Endodermal cell (in vitro differentiated cells): ENCODE results near the gene NME1. TPM values are rescaled to one million over a fixed set of nuclear protein-coding genes. Genes with fewer than 3 reads are reported as not detected.

Experiments
- DNase-seq: peaks from one replicate; pipeline ENCODE4 v3.0.0-alpha.2; 2017
- H3K27ac ChIP-seq: 2 replicates; pipeline ENCODE4 v1.5.1; 2013; ENCODE audit warnings: mild to moderate bottlenecking, low read depth, low read length, moderate library complexity
- H3K27me3 ChIP-seq: 2 replicates; pipeline ENCODE4 v1.6.1; 2013; ENCODE audit warnings: mild to moderate bottlenecking, low read length, moderate library complexity; ENCODE audit not compliant: insufficient read depth, control insufficient read depth, poor library complexity, severe bottlenecking
- H3K36me3 ChIP-seq: 2 replicates; pipeline ENCODE4 v1.7.0; 2013; ENCODE audit warnings: mild to moderate bottlenecking, low read length, moderate library complexity; ENCODE audit not compliant: control insufficient read depth, insufficient read depth
- H3K4me1 ChIP-seq: one replicate; pipeline ENCODE4 v1.7.0; 2013; ENCODE audit warnings: low read length; ENCODE audit not compliant: control insufficient read depth, insufficient read depth
- H3K4me3 ChIP-seq: 2 replicates; pipeline ENCODE4 v1.5.1; 2013; ENCODE audit warnings: mild to moderate bottlenecking, low read length, moderate library complexity
- H3K9ac ChIP-seq: 2 replicates; pipeline ENCODE4 v1.6.1; 2013; ENCODE audit warnings: mild to moderate bottlenecking, low read length, moderate library complexity; ENCODE audit not compliant: poor library complexity, severe bottlenecking; ENCODE audit errors: extremely low read depth
- H3K9me3 ChIP-seq: 2 replicates; pipeline ENCODE4 v1.6.1; 2013; ENCODE audit warnings: mild to moderate bottlenecking, low read length, moderate library complexity; ENCODE audit not compliant: control insufficient read depth
- H3K27ac Mint-ChIP-seq: 2 replicates; pipeline ENCODE4 v1.8.0; 2020; ENCODE audit warnings: mixed read lengths
- H3K27me3 Mint-ChIP-seq: 2 replicates; pipeline ENCODE4 v1.8.0; 2021; ENCODE audit warnings: mild to moderate bottlenecking, mixed read lengths; ENCODE audit not compliant: insufficient read depth
- H3K36me3 Mint-ChIP-seq: 2 replicates; pipeline ENCODE4 v1.8.0; 2020; ENCODE audit warnings: low read depth, mixed read lengths
- H3K4me1 Mint-ChIP-seq: 2 replicates; pipeline ENCODE4 v1.8.0; 2020; ENCODE audit warnings: mixed read lengths
- H3K4me3 Mint-ChIP-seq: 2 replicates; pipeline ENCODE4 v1.8.0; 2020; ENCODE audit warnings: mild to moderate bottlenecking, moderate library complexity, mixed read lengths
- H3K9me3 Mint-ChIP-seq: 2 replicates; pipeline ENCODE4 v1.8.0; 2020; ENCODE audit warnings: mild to moderate bottlenecking, mixed read lengths
- CTCF ChIP-seq: fragments of 200-600 bp; sonication (generic); conservative IDR thresholded peaks from 2 replicates; pipeline ENCODE4 v1.5.0; 2021; ENCODE audit warnings: antibody characterized with exemption, mild to moderate bottlenecking
- WGBS, 2 experiments: methylation state at CpG; one replicate each; pipeline versions ENCODE4 v1.1.5 to v1.1.7; 2013; ENCODE audit warnings: missing lambda C conversion rate in 2 of 2, mixed read lengths in 1 of 2; ENCODE audit not compliant: insufficient coverage in 1 of 2, insufficient read length in 1 of 2; 5-methylcytosine and 5-hydroxymethylcytosine counted together
- total RNA-seq, 2 donors: library from RNA; stranded (reverse); fragmentation: NEBNext Ultra II Directional in 1 of 2; extraction: Animal tissue kit (Norgen Biotek cat#: 25700) in 1 of 2; gene quantifications; 2 replicates in 1 of 2; 3 replicates in 1 of 2; pipeline ENCODE4 v1.2.1, GENCODE V29; 2021

NME1 gene
- total RNA-seq, 2 donors from 2014 or later = 99.6 to 107 TPM

- peaks cover 47% of the 10 kb centered on the region for H3K36me3 Mint-ChIP-seq
- H3K27ac Mint-ChIP-seq = no peak overlapping the region
- DNase-seq = peak; percentile 26
- H3K4me3 Mint-ChIP-seq = no peak overlapping the region
- no peak for TF ChIP-seq CTCF
- H3K4me1 Mint-ChIP-seq = no peaks in the 10 kb centered on the region
- no peak overlapping the region for H3K9ac ChIP-seq
- peaks cover 62% of the 10 kb centered on the region for H3K36me3 ChIP-seq
- H3K9me3 Mint-ChIP-seq = no peaks in the 10 kb centered on the region
- H3K27me3 Mint-ChIP-seq = no peaks in the 10 kb centered on the region
- no peaks in the 10 kb centered on the region for H3K27me3 ChIP-seq
- no peaks in the 10 kb centered on the region for H3K9me3 ChIP-seq
- no peak overlapping the region for H3K27ac ChIP-seq
- 90 to 100% methylated on average over 4 to 5 of the region's 5 CpGs for WGBS, 2 experiments
- no peaks in the 10 kb centered on the region for H3K4me1 ChIP-seq
- H3K4me3 ChIP-seq = no peak overlapping the region
Observed at GRCh38 chr17:51180486-51180885, 27.1 kb downstream of the NME1 start.

DNA sequence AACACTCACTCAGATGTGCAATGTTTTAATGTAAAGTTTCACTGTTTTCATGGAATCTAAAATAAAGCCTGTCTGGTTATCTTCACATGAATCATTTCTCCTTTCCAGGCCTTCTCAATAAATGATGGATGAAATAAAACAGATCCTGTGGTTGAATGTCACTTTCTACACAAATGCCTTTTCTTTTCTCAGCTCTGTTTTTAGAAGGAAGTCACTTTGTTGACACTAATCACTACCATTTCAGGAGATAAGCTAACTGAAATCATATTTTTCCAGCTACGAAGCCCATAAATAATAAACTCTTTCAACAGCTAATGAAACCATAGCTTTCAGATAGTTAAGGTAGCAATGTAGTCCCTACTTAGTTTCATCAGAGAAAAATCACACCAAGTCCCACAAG, 30.8 kb downstream of the NME1 start:
- Histone ChIP-seq H3K4me3 (no peak overlapping the region), H3K4me1 (no peaks in the 10 kb centered on the region), H3K9me3 (no peaks in the 10 kb centered on the region), H3K36me3 (peaks cover 67% of the 10 kb centered on the region), H3K27ac (no peak overlapping the region), H3K9ac (no peak overlapping the region), H3K27me3 (no peaks in the 10 kb centered on the region)
- no peak for TF ChIP-seq CTCF
- no peak for DNase-seq
- peaks cover 69% of the 10 kb centered on the region for H3K36me3 Mint-ChIP-seq
- no peaks in the 10 kb centered on the region for H3K27me3 Mint-ChIP-seq
- WGBS, 2 experiments = 91 to 100% methylated on average over 1 of the region's 1 CpG
- no peaks in the 10 kb centered on the region for H3K9me3 Mint-ChIP-seq
- no peak overlapping the region for H3K27ac Mint-ChIP-seq
- H3K4me1 Mint-ChIP-seq = no peaks in the 10 kb centered on the region
- H3K4me3 Mint-ChIP-seq = no peak overlapping the region

- Mint-ChIP-seq H3K27ac (no peak overlapping the region), H3K36me3 (peaks cover 74% of the 10 kb centered on the region), H3K9me3 (no peaks in the 10 kb centered on the region), H3K27me3 (no peaks in the 10 kb centered on the region), H3K4me3 (no peak overlapping the region), H3K4me1 (no peaks in the 10 kb centered on the region)
- WGBS, 2 experiments = 80 to 94% methylated on average over 1 to 7 of the region's 8 CpGs
- Histone ChIP-seq H3K4me3 (no peak overlapping the region), H3K9me3 (no peaks in the 10 kb centered on the region), H3K36me3 (peaks cover 66% of the 10 kb centered on the region), H3K9ac (no peak overlapping the region), H3K27me3 (no peaks in the 10 kb centered on the region), H3K4me1 (no peaks in the 10 kb centered on the region), H3K27ac (no peak overlapping the region)
- TF ChIP-seq CTCF = no peak
- DNase-seq = peak; percentile 56
Observed at GRCh38 chr17:51185763-51186332, 32.5 kb downstream of the NME1 start.
